Measurements from ENCODE around the gene MED25.

GRCh38 chr19:49833599-49833998 lies 15.5 kb downstream of the MED25 start:
- no peak for TF ChIP-seq CTCF (conservative IDR thresholded peaks at IDR 0.05; ENCODE audit: low read depth, low read length)
- no peak for TF ChIP-seq EZH2 (IDR thresholded peaks at IDR 0.05; ENCODE audit: low read length, unreplicated experiment)
